Panc1 (cell line): ENCODE results near the gene FBXL5. TPM values are rescaled to one million over a fixed set of nuclear protein-coding genes. Genes with fewer than 3 reads are reported as not detected.

Experiments
- ATAC-seq: fragments of 200-7000 bp; cut with Tn5 transposase; 2 replicates; pipeline ENCODE4 v1.9.1; 2020; ENCODE audit warnings: mild to moderate bottlenecking, moderate library complexity
- BruUV-seq: library from RNA; stranded (reverse); fragments of 400-500 nt; replicated peaks from 2 replicates; lab custom pipeline; 2021; lab: Mats Ljungman, UMichigan
- CTCF ChIA-PET: fragments of 300-600 bp; sonication (Branson Sonifier 250); formaldehyde crosslinking; loops from one replicate; lab custom pipeline; 2022; ENCODE audit warnings: antibody characterized with exemption; lab: Charles Lee
- POLR2A ChIA-PET: fragments of 300-600 bp; sonication (Branson Sonifier 250); formaldehyde crosslinking; loops from one replicate; lab custom pipeline; 2022; ENCODE audit warnings: antibody characterized with exemption; lab: Charles Lee
- DNase-seq: peaks from one replicate; pipeline ENCODE4 v3.0.0-alpha.2; 2010; ENCODE audit warnings: low read depth, low spot score
- H3K27ac ChIP-seq: 2 replicates; pipeline ENCODE4 v1.5.1; 2011; ENCODE audit warnings: mild to moderate bottlenecking, low read length, inconsistent platforms
- H3K27me3 ChIP-seq: fragments of 200-500 bp; sonication (Bioruptor generic); 2 replicates; pipeline ENCODE4 v1.6.0; 2014; ENCODE audit warnings: low read length, inconsistent platforms; ENCODE audit not compliant: control insufficient read depth, insufficient read depth
- H3K36me3 ChIP-seq: fragments of 200-500 bp; sonication (Bioruptor generic); 2 replicates; pipeline ENCODE4 v1.5.1; 2014; ENCODE audit warnings: inconsistent platforms, mild to moderate bottlenecking, low read length, moderate library complexity; ENCODE audit not compliant: control insufficient read depth, insufficient read depth
- H3K4me1 ChIP-seq: 2 replicates; pipeline ENCODE4 v1.5.1; 2011; ENCODE audit warnings: inconsistent platforms, mild to moderate bottlenecking, low read length, moderate library complexity; ENCODE audit not compliant: control insufficient read depth, insufficient read depth
- H3K4me3 ChIP-seq, 2 experiments: 2 replicates each; pipeline ENCODE4 v1.5.1; 2011 to 2012; ENCODE audit warnings: low read depth in 2 of 2, low read length in 2 of 2, mild to moderate bottlenecking in 2 of 2, inconsistent platforms in 1 of 2, moderate library complexity in 1 of 2
- H3K9me3 ChIP-seq: fragments of 200-500 bp; sonication (Bioruptor generic); 2 replicates; pipeline ENCODE4 v1.5.1; 2014; ENCODE audit warnings: low read depth, mild to moderate bottlenecking, inconsistent platforms, low read length, moderate library complexity; ENCODE audit not compliant: control insufficient read depth, insufficient read depth
- CTCF ChIP-seq: fragments of 450-650 bp; IDR thresholded peaks from 2 replicates; pipeline ENCODE4 v1.5.1; 2017; ENCODE audit warnings: mild to moderate bottlenecking
- POLR2AphosphoS5 ChIP-seq: IDR thresholded peaks from 2 replicates; pipeline ENCODE4 v1.6.1; 2012; ENCODE audit warnings: mild to moderate bottlenecking, low read depth, low read length, moderate library complexity
- REST ChIP-seq, 2 experiments: IDR thresholded peaks; 2 replicates each; pipeline ENCODE4 v1.6.1; 2011 to 2012; ENCODE audit warnings: low read depth in 2 of 2, control low read depth in 1 of 2, low read length in 1 of 2, mild to moderate bottlenecking in 1 of 2, moderate library complexity in 1 of 2; ENCODE audit not compliant: insufficient read depth in 1 of 2
- SIN3A ChIP-seq: IDR thresholded peaks from 2 replicates; pipeline ENCODE4 v1.6.1; 2012; ENCODE audit warnings: low read depth, mild to moderate bottlenecking, low read length, moderate library complexity, borderline replicate concordance; ENCODE audit not compliant: insufficient read depth
- TCF7L2 ChIP-seq: IDR thresholded peaks from 2 replicates; pipeline ENCODE4 v1.6.1; 2011; ENCODE audit warnings: mild to moderate bottlenecking, low read depth, low read length, inconsistent platforms
- in situ Hi-C: cut with HindIII; loops from 2 replicates; pipeline ENCODE4 v1.10.0; 2016; ENCODE audit warnings: low sequenced_read_pairs, low pct_unique_long_range_greater_than_20kb
- intact Hi-C: fragments of 100-400 bp; cut with micrococcal nuclease; formaldehyde crosslinking; loops from one replicate; pipeline ENCODE4 v1.10.0; 2022; ENCODE audit not compliant: unreplicated experiment
- total RNA-seq: library from RNA; stranded (reverse); gene quantifications from one replicate; pipeline ENCODE4 v1.2.1, GENCODE V29; 2021; ENCODE audit not compliant: unreplicated experiment

FBXL5 gene
- total RNA-seq, 1 experiment from 2014 or later, result 20.2 TPM

GRCh38 chr4:15586066-15586465 is 69.1 kb downstream of the FBXL5 start:
- no peaks in the 10 kb centered on the region for H3K9me3 ChIP-seq

GRCh38 chr4:15585331-15585730 is 69.8 kb downstream of the FBXL5 start:
- Histone ChIP-seq H3K27me3 (no peaks in the 10 kb centered on the region), H3K4me3 (no peak overlapping the region), H3K27ac (no peak overlapping the region), H3K9me3 (no peaks in the 10 kb centered on the region), H3K4me1 (no peaks in the 10 kb centered on the region), H3K36me3 (no peaks in the 10 kb centered on the region)
- TF ChIP-seq TCF7L2 (no peak), SIN3A (no peak), REST (IDR thresholded peaks at IDR 0.05; ENCODE audit: insufficient read depth in 1 of 2, low read depth in 2 of 2, low read length in 1 of 2) (no peak), CTCF (no peak), POLR2AphosphoS5 (no peak)
- ATAC-seq, result no peak
- in situ Hi-C loops (no loop called here), intact Hi-C loops (no loop called here)
- POLR2A ChIA-PET, result no interaction called here
- BruUV-seq, result no TSS peak
- CTCF ChIA-PET, result no interaction called here
- DNase-seq, result no peak

More at GRCh38 chr4:15586066-15586465, 69.1 kb downstream of the FBXL5 start:
- TF ChIP-seq POLR2AphosphoS5, result no peak
- no peak for TF ChIP-seq REST (IDR thresholded peaks at IDR 0.05; ENCODE audit: insufficient read depth in 1 of 2, low read depth in 2 of 2, low read length in 1 of 2)
- TF ChIP-seq TCF7L2, result no peak
- no peak for TF ChIP-seq SIN3A
- no peak for TF ChIP-seq CTCF
- Histone ChIP-seq H3K27me3 (no peaks in the 10 kb centered on the region), H3K4me3 (no peak overlapping the region), H3K4me1 (no peaks in the 10 kb centered on the region), H3K36me3 (no peaks in the 10 kb centered on the region), H3K27ac (no peak overlapping the region)
- ChIA-PET POLR2A (no interaction called here), CTCF (no interaction called here)
- BruUV-seq, result no TSS peak
- intact Hi-C loops, result no loop called here
- in situ Hi-C loops, result no loop called here
- ATAC-seq, result no peak
- no peak for DNase-seq
